Vagina (tissue), 2 donors: Measurements from ENCODE around the gene PRG3. TPM values are rescaled to one million over a fixed set of nuclear protein-coding genes. Genes with fewer than 3 reads are reported as not detected.
"Not testable (repeated sequence)": the region's sequence is repeated elsewhere in the genome, so short reads cannot be mapped to it uniquely, and the experiment has no call there.

Source experiments
- DNase-seq, 2 donors: peaks; one replicate each; pipeline ENCODE4 v3.0.0-alpha.2; 2017; ENCODE audit errors: extremely low spot score in 2 of 2
- H3K27ac ChIP-seq: fragments of 200-600 bp; sonication (generic); one replicate; pipeline ENCODE4 v1.5.1; 2019
- H3K27me3 ChIP-seq: fragments of 200-600 bp; sonication (generic); one replicate; pipeline ENCODE4 v1.5.1; 2019
- H3K36me3 ChIP-seq, 2 donors: fragments of 200-600 bp; sonication (generic); one replicate each; pipeline ENCODE4 v1.5.1; 2017 to 2019
- H3K4me1 ChIP-seq: fragments of 200-600 bp; sonication (generic); one replicate; pipeline ENCODE4 v1.5.1; 2019
- H3K4me3 ChIP-seq, 2 donors: fragments of 200-600 bp; sonication (generic); 1 replicate in 1 of 2; 2 replicates in 1 of 2; pipeline ENCODE4 v1.5.1; 2016 to 2019
- H3K9me3 ChIP-seq: fragments of 200-600 bp; sonication (generic); one replicate; pipeline ENCODE4 v1.5.1; 2019
- CTCF ChIP-seq, 3 experiments: fragments of 450-650 bp in 2 of 3; fragments of 200-600 bp in 1 of 3; sonication (generic) in 1 of 3; IDR thresholded peaks; one replicate each; pipeline ENCODE4 v1.5.1; 2017 to 2019; ENCODE audit warnings: antibody characterized with exemption in 3 of 3, mild to moderate bottlenecking in 2 of 3, moderate library complexity in 2 of 3
- POLR2A ChIP-seq, 2 donors: fragments of 450-650 bp; IDR thresholded peaks; one replicate each; pipeline ENCODE4 v1.6.1; 2017; ENCODE audit warnings: antibody characterized with exemption in 2 of 2, mild to moderate bottlenecking in 2 of 2, moderate library complexity in 2 of 2
- POLR2AphosphoS5 ChIP-seq, 2 donors: sonication (generic); formaldehyde crosslinking; IDR thresholded peaks; one replicate each; pipeline ENCODE4 v1.9.0; 2017; ENCODE audit warnings: antibody characterized with exemption in 2 of 2, mild to moderate bottlenecking in 2 of 2, low read depth in 1 of 2; ENCODE audit not compliant: insufficient read depth in 1 of 2
- intact Hi-C: fragments of 100-400 bp; cut with DNase I; formaldehyde crosslinking; loops from one replicate; pipeline ENCODE4 v1.15.1; 2023
- total RNA-seq: library from RNA; depleted of rRNA; stranded (reverse); fragments of >200 nt; gene quantifications from one replicate; pipeline ENCODE4 v1.2.3, GENCODE V29; 2016

The PRG3 gene
- total RNA-seq, 1 donor from 2014 or later: not detected

- H3K36me3 ChIP-seq: no peaks in the 10 kb centered on the region
- H3K4me3 ChIP-seq: no peak overlapping the region
- TF ChIP-seq POLR2AphosphoS5 (IDR thresholded peaks at IDR 0.05; ENCODE audit: insufficient read depth in 1 of 2, low read depth in 1 of 2) (no peak), POLR2A (IDR thresholded peaks at IDR 0.05) (no peak), CTCF (IDR thresholded peaks at IDR 0.05) (no peak)
- no peaks in the 10 kb centered on the region for H3K27me3 ChIP-seq
- DNase-seq: no peak
- intact Hi-C loops: no loop called here
- H3K4me1 ChIP-seq: peaks cover under 1% of the 10 kb centered on the region
- H3K9me3 ChIP-seq: no peaks in the 10 kb centered on the region
- H3K27ac ChIP-seq: no peak overlapping the region
Measured at GRCh38 chr11:57363131-57364080, 17.5 kb downstream of the PRG3 start.

- Histone ChIP-seq H3K36me3 (no peaks in the 10 kb centered on the region), H3K27ac (no peak overlapping the region), H3K4me1 (peaks cover 16% of the 10 kb centered on the region), H3K4me3 (no peak overlapping the region), H3K9me3 (no peaks in the 10 kb centered on the region), H3K27me3 (no peaks in the 10 kb centered on the region)
- no peak for DNase-seq
- TF ChIP-seq CTCF (IDR thresholded peaks at IDR 0.05) (no peak), POLR2AphosphoS5 (IDR thresholded peaks at IDR 0.05; ENCODE audit: insufficient read depth in 1 of 2, low read depth in 1 of 2) (no peak), POLR2A (IDR thresholded peaks at IDR 0.05) (no peak)
- intact Hi-C loops: no loop called here
Measured at GRCh38 chr11:57361926-57362325, 19.0 kb downstream of the PRG3 start.

- H3K36me3 ChIP-seq, H3K9me3 ChIP-seq, DNase-seq, intact Hi-C loops, H3K27ac ChIP-seq, H3K27me3 ChIP-seq, H3K4me3 ChIP-seq: not testable (repeated sequence)
- H3K4me1 ChIP-seq: peaks cover 18% of the 10 kb centered on the region
Measured at GRCh38 chr11:57361420-57361819, 19.5 kb downstream of the PRG3 start.

GRCh38 chr11:57360991-57361390 is 20.0 kb downstream of the PRG3 start:
- intact Hi-C loops: no loop called here
- Histone ChIP-seq H3K36me3 (no peaks in the 10 kb centered on the region), H3K4me3 (no peak overlapping the region), H3K9me3 (no peaks in the 10 kb centered on the region), H3K4me1 (peaks cover 18% of the 10 kb centered on the region), H3K27me3 (no peaks in the 10 kb centered on the region), H3K27ac (no peak overlapping the region)
- TF ChIP-seq POLR2A (IDR thresholded peaks at IDR 0.05) (no peak), CTCF (IDR thresholded peaks at IDR 0.05) (no peak), POLR2AphosphoS5 (IDR thresholded peaks at IDR 0.05; ENCODE audit: insufficient read depth in 1 of 2, low read depth in 1 of 2) (no peak)
- no peak for DNase-seq

- Histone ChIP-seq H3K9me3 (no peaks in the 10 kb centered on the region), H3K4me3 (no peak overlapping the region), H3K27ac (no peak overlapping the region), H3K36me3 (no peaks in the 10 kb centered on the region), H3K4me1 (peaks cover 18% of the 10 kb centered on the region), H3K27me3 (no peaks in the 10 kb centered on the region)
- intact Hi-C loops: no loop called here
- no peak for TF ChIP-seq CTCF (IDR thresholded peaks at IDR 0.05)
- no peak for TF ChIP-seq POLR2A (IDR thresholded peaks at IDR 0.05)
- TF ChIP-seq POLR2AphosphoS5 (IDR thresholded peaks at IDR 0.05; ENCODE audit: insufficient read depth in 1 of 2, low read depth in 1 of 2): no peak
- no peak for DNase-seq
Measured at GRCh38 chr11:57359896-57360690, 20.9 kb downstream of the PRG3 start.
